ENCODE measurements around the gene HMGCS1.
A peak's percentile ranks its signal among the peaks of the same experiment; 100 is the strongest.
"Not testable (repeated sequence)": the region's sequence is repeated elsewhere in the genome, so short reads cannot be mapped to it uniquely, and the experiment has no call there.

HMGCS1 gene

GRCh38 chr5:43332401-43332800 is 19.2 kb upstream of the HMGCS1 start:
- DNase-seq (ENCODE audit: low read depth): no peak
- TF ChIP-seq, protein P1, sequence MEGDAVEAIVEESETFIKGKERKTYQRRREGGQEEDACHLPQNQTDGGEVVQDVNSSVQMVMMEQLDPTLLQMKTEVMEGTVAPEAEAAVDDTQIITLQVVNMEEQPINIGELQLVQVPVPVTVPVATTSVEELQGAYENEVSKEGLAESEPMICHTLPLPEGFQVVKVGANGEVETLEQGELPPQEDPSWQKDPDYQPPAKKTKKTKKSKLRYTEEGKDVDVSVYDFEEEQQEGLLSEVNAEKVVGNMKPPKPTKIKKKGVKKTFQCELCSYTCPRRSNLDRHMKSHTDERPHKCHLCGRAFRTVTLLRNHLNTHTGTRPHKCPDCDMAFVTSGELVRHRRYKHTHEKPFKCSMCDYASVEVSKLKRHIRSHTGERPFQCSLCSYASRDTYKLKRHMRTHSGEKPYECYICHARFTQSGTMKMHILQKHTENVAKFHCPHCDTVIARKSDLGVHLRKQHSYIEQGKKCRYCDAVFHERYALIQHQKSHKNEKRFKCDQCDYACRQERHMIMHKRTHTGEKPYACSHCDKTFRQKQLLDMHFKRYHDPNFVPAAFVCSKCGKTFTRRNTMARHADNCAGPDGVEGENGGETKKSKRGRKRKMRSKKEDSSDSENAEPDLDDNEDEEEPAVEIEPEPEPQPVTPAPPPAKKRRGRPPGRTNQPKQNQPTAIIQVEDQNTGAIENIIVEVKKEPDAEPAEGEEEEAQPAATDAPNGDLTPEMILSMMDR (IDR thresholded peaks at IDR 0.05; ENCODE audit: low read length, missing control alignments): no peak
- no peak overlapping the region for H3K4me3 ChIP-seq (replicated peaks; ENCODE audit: low read depth, low read length)

DNA sequence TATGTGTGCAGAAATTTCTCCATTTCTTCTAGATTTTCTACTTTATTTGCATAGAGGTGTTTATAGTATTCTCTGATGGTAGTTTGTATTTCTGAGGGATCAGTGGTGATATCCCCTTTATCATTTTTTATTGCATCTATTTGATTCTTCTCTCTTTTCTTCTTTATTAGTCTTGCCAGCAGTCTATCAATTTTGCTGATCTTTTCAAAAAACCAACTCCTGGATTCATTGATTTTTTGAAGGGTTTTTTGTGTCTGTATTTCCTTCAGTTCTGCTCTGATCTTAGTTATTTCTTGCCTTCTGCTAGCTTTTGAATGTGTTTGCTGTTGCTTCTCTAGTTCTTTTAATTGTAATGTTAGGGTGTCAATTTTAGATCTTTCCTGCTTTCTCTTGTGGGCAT is 12.4 kb upstream of the HMGCS1 start:
- not testable (repeated sequence) for H3K4me3 ChIP-seq (replicated peaks; ENCODE audit: low read depth, low read length); DNase-seq (ENCODE audit: low read depth)

GRCh38 chr5:43323488-43323887 is 10.3 kb upstream of the HMGCS1 start:
- H3K4me3 ChIP-seq (replicated peaks; ENCODE audit: low read depth, low read length); DNase-seq (ENCODE audit: low read depth): not testable (repeated sequence)

DNA sequence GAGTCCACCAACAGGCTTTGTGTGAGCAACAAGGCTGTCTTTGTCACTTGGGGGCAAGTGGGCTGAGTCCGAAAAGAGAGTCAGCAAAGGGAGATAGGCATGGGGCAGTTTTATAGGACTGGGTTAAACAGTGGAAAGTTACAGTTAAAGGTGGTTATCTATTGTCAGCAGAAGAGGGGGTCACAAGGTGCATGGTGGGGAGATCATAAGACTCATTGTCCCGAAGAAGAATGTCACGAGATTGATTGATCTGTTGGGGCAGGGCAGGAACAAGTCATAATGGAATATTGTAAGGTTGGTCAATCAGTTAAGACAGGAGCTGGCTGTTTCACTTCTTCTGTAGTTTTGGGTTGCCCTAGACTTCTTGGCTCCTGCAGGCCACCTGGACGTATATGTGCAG is 7.6 kb upstream of the HMGCS1 start:
- TF ChIP-seq, protein P1 (IDR thresholded peaks at IDR 0.05; ENCODE audit: low read length, missing control alignments): no peak
- no peak overlapping the region for H3K4me3 ChIP-seq (replicated peaks; ENCODE audit: low read depth, low read length)
- DNase-seq (ENCODE audit: low read depth): no peak

DNA sequence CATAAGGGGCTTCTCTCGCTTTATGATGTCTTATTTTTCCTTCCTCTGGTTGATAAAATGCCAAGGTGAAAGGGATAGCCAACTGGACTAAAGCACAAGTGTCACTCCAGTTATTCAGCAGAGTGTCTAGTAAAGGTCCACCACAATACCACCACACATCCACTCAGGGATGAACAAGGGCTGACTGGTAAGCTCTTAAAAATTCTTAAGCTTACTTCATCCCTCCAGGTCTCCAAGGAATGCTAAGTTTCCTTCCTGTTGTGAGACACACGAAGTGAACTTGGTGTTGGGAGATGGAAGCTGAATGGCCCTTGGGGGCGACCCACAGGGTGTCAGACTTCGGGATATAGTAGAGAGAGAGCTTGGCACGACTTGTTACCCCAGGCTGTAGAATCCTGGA is 3.2 kb upstream of the HMGCS1 start:
- H3K4me3 ChIP-seq (replicated peaks; ENCODE audit: low read depth, low read length): no peak overlapping the region
- no peak for DNase-seq (ENCODE audit: low read depth)
- TF ChIP-seq, protein P1 (IDR thresholded peaks at IDR 0.05; ENCODE audit: low read length, missing control alignments): no peak

- no peak overlapping the region for H3K4me3 ChIP-seq (replicated peaks; ENCODE audit: low read depth, low read length)
- no peak for DNase-seq (ENCODE audit: low read depth)
- TF ChIP-seq, protein P1 (IDR thresholded peaks at IDR 0.05; ENCODE audit: low read length, missing control alignments): no peak
These were observed 2.5 kb upstream of the HMGCS1 start for GRCh38 chr5:43315682-43316081.

GRCh38 chr5:43315263-43315662 is 2.1 kb upstream of the HMGCS1 start:
- TF ChIP-seq, protein P1 (IDR thresholded peaks at IDR 0.05; ENCODE audit: low read length, missing control alignments): no peak
- no peak overlapping the region for H3K4me3 ChIP-seq (replicated peaks; ENCODE audit: low read depth, low read length)
- peak; percentile 25 for DNase-seq (ENCODE audit: low read depth)

DNA sequence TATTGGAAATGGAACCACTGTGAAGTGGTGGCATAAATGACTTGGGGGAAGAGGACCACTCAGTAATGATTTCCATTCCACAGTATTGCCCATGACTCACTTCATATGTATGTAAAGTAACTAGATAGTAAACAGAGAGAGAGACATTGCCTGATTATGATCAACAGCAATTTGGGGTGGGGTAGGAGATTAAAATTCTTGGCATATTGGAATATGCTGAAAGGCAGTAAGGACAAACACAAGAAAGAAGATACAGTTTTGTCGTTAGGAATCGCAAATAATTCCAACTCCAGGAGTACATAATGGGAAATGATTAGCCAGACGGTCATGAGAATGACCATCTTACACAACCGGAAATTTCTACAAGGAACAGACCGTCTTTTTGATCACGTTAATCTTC is 1.5 kb upstream of the HMGCS1 start:
- no peak overlapping the region for H3K4me3 ChIP-seq (replicated peaks; ENCODE audit: low read depth, low read length)
- no peak for DNase-seq (ENCODE audit: low read depth)
- TF ChIP-seq, protein P1 (IDR thresholded peaks at IDR 0.05; ENCODE audit: low read length, missing control alignments): no peak

Measured in fibroblast of pulmonary artery (primary cell).